ENCODE data around the gene PDE6G. TPM values are rescaled to one million over a fixed set of nuclear protein-coding genes. Genes with fewer than 3 reads are reported as not detected.

PDE6G gene
- total and polyA plus RNA-seq, 2 of the 13 experiments (the other 11 are each of a cell fraction or from before 2014, with no cell fraction given) = 1.4 to 6.7 TPM

DNA sequence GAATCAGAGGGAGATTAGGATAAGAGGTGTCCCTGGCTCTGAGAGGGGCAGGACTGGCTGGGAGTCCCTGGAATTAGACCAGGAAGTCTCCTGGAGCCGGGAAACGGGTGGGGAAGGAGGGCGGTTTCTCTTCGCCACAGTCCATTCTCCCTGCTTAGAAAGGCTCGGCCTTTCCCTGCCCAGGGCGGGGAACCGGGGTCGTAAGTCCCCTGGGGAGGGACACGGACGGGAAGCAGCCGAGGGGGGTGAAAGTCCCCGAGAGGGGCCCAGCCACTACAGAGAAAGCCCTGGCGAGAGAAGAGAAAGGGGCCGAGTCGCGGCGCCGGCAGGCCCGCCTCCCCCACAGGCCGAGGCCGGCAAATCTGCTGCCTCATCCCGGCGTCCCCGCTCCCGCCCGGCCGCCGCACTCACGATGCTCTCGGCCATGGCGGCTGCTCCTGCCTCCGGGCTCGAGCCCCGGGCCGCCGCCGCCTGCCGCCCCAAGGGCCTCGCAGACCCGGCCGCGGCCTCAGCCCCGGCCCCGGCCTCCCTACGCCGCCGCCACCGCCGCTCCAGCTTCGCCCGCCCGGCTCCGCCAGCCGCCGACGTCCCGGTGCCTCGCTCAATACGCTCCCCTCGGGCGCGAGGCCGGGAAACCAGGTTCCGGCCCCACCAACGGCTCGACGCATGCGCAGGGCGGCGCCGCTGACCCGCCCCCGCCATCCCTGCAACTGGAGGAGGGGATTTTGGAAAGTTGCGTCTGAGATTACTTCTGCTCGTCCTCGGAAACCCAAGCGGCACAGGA, 19.6 kb downstream of the PDE6G start, which contains the start of the genes NPLOC4 and TSPAN10 (continued):
- TF ChIP-seq, protein P1, sequence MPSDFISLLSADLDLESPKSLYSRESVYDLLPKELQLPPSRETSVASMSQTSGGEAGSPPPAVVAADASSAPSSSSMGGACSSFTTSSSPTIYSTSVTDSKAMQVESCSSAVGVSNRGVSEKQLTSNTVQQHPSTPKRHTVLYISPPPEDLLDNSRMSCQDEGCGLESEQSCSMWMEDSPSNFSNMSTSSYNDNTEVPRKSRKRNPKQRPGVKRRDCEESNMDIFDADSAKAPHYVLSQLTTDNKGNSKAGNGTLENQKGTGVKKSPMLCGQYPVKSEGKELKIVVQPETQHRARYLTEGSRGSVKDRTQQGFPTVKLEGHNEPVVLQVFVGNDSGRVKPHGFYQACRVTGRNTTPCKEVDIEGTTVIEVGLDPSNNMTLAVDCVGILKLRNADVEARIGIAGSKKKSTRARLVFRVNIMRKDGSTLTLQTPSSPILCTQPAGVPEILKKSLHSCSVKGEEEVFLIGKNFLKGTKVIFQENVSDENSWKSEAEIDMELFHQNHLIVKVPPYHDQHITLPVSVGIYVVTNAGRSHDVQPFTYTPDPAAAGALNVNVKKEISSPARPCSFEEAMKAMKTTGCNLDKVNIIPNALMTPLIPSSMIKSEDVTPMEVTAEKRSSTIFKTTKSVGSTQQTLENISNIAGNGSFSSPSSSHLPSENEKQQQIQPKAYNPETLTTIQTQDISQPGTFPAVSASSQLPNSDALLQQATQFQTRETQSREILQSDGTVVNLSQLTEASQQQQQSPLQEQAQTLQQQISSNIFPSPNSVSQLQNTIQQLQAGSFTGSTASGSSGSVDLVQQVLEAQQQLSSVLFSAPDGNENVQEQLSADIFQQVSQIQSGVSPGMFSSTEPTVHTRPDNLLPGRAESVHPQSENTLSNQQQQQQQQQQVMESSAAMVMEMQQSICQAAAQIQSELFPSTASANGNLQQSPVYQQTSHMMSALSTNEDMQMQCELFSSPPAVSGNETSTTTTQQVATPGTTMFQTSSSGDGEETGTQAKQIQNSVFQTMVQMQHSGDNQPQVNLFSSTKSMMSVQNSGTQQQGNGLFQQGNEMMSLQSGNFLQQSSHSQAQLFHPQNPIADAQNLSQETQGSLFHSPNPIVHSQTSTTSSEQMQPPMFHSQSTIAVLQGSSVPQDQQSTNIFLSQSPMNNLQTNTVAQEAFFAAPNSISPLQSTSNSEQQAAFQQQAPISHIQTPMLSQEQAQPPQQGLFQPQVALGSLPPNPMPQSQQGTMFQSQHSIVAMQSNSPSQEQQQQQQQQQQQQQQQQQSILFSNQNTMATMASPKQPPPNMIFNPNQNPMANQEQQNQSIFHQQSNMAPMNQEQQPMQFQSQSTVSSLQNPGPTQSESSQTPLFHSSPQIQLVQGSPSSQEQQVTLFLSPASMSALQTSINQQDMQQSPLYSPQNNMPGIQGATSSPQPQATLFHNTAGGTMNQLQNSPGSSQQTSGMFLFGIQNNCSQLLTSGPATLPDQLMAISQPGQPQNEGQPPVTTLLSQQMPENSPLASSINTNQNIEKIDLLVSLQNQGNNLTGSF (CRISPR knock-in tag; IDR thresholded peaks at IDR 0.05) = no peak
- peak; percentile 71 for TF ChIP-seq ELF3 (CRISPR knock-in tag; IDR thresholded peaks at IDR 0.05)
- 0 out of 2 replicates have a peak, but pooled peaks have one; percentile 60 for TF ChIP-seq ZNF296 (CRISPR knock-in tag; conservative IDR thresholded peaks at IDR 0.05)
- peak; percentile 92 for TF ChIP-seq CBFB (CRISPR knock-in tag; IDR thresholded peaks at IDR 0.05)
- TF ChIP-seq, protein P2, sequence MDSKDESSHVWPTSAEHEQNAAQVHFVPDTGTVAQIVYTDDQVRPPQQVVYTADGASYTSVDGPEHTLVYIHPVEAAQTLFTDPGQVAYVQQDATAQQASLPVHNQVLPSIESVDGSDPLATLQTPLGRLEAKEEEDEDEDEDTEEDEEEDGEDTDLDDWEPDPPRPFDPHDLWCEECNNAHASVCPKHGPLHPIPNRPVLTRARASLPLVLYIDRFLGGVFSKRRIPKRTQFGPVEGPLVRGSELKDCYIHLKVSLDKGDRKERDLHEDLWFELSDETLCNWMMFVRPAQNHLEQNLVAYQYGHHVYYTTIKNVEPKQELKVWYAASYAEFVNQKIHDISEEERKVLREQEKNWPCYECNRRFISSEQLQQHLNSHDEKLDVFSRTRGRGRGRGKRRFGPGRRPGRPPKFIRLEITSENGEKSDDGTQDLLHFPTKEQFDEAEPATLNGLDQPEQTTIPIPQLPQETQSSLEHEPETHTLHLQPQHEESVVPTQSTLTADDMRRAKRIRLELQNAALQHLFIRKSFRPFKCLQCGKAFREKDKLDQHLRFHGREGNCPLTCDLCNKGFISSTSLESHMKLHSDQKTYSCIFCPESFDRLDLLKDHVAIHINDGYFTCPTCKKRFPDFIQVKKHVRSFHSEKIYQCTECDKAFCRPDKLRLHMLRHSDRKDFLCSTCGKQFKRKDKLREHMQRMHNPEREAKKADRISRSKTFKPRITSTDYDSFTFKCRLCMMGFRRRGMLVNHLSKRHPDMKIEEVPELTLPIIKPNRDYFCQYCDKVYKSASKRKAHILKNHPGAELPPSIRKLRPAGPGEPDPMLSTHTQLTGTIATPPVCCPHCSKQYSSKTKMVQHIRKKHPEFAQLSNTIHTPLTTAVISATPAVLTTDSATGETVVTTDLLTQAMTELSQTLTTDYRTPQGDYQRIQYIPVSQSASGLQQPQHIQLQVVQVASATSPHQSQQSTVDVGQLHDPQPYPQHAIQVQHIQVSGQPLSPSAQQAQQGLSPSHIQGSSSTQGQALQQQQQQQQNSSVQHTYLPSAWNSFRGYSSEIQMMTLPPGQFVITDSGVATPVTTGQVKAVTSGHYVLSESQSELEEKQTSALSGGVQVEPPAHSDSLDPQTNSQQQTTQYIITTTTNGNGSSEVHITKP (CRISPR knock-in tag; IDR thresholded peaks at IDR 0.05; ENCODE audit: low read depth) = 0 out of 2 replicates have a peak, but pooled peaks have one; percentile 48
- TF ChIP-seq ZNF563 (CRISPR knock-in tag; IDR thresholded peaks at IDR 0.05) = peak; percentile 81
- TF ChIP-seq, protein P3, sequence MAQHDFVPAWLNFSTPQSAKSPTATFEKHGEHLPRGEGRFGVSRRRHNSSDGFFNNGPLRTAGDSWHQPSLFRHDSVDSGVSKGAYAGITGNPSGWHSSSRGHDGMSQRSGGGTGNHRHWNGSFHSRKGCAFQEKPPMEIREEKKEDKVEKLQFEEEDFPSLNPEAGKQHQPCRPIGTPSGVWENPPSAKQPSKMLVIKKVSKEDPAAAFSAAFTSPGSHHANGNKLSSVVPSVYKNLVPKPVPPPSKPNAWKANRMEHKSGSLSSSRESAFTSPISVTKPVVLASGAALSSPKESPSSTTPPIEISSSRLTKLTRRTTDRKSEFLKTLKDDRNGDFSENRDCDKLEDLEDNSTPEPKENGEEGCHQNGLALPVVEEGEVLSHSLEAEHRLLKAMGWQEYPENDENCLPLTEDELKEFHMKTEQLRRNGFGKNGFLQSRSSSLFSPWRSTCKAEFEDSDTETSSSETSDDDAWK (CRISPR knock-in tag; IDR thresholded peaks at IDR 0.05) = no peak
- TF ChIP-seq ZZZ3 (CRISPR knock-in tag; IDR thresholded peaks at IDR 0.05; ENCODE audit: borderline replicate concordance) = peak; percentile 79; the same call in 1 of the 2 replicates
- TF ChIP-seq ZNF225 (CRISPR knock-in tag; IDR thresholded peaks at IDR 0.05) = peak; percentile 62; the same call in 1 of the 2 replicates
- TF ChIP-seq, protein P4, sequence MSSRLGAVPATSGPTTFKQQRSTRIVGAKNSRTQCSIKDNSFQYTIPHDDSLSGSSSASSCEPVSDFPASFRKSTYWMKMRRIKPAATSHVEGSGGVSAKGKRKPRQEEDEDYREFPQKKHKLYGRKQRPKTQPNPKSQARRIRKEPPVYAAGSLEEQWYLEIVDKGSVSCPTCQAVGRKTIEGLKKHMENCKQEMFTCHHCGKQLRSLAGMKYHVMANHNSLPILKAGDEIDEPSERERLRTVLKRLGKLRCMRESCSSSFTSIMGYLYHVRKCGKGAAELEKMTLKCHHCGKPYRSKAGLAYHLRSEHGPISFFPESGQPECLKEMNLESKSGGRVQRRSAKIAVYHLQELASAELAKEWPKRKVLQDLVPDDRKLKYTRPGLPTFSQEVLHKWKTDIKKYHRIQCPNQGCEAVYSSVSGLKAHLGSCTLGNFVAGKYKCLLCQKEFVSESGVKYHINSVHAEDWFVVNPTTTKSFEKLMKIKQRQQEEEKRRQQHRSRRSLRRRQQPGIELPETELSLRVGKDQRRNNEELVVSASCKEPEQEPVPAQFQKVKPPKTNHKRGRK (CRISPR knock-in tag; IDR thresholded peaks at IDR 0.05) = no peak
- TF ChIP-seq, protein P5, sequence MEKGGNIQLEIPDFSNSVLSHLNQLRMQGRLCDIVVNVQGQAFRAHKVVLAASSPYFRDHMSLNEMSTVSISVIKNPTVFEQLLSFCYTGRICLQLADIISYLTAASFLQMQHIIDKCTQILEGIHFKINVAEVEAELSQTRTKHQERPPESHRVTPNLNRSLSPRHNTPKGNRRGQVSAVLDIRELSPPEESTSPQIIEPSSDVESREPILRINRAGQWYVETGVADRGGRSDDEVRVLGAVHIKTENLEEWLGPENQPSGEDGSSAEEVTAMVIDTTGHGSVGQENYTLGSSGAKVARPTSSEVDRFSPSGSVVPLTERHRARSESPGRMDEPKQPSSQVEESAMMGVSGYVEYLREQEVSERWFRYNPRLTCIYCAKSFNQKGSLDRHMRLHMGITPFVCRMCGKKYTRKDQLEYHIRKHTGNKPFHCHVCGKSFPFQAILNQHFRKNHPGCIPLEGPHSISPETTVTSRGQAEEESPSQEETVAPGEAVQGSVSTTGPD (CRISPR knock-in tag; IDR thresholded peaks at IDR 0.05) = no peak
- no peak for TF ChIP-seq IKZF1 (IDR thresholded peaks at IDR 0.05)
- TF ChIP-seq, protein P6, sequence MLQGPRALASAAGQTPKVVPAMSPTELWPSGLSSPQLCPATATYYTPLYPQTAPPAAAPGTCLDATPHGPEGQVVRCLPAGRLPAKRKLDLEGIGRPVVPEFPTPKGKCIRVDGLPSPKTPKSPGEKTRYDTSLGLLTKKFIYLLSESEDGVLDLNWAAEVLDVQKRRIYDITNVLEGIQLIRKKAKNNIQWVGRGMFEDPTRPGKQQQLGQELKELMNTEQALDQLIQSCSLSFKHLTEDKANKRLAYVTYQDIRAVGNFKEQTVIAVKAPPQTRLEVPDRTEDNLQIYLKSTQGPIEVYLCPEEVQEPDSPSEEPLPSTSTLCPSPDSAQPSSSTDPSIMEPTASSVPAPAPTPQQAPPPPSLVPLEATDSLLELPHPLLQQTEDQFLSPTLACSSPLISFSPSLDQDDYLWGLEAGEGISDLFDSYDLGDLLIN (CRISPR knock-in tag; IDR thresholded peaks at IDR 0.05; ENCODE audit: borderline replicate concordance) = no peak
